Smooth muscle cell (in vitro differentiated cells): ENCODE measurements around the gene MID1IP1. TPM values are rescaled to one million over a fixed set of nuclear protein-coding genes. Genes with fewer than 3 reads are reported as not detected.
A peak's percentile ranks its signal among the peaks of the same experiment; 100 is the strongest.

Experiments used
- DNase-seq: peaks from one replicate; lab custom pipeline; 2025; ENCODE audit not compliant: unreplicated experiment; lab: John Stamatoyannopoulos, UW
- H2AFZ ChIP-seq: fragments of 200-600 bp; sonication (generic); 2 replicates; pipeline ENCODE4 v1.6.0; 2016; ENCODE audit warnings: antibody characterized with exemption, low read depth, mild to moderate bottlenecking
- H3F3A ChIP-seq: fragments of 200-600 bp; sonication (generic); 2 replicates; pipeline ENCODE4 v1.6.0; 2017; ENCODE audit warnings: antibody characterized with exemption, low read depth
- H3K27ac ChIP-seq: fragments of 200-600 bp; sonication (generic); 2 replicates; pipeline ENCODE4 v1.5.1; 2016; ENCODE audit warnings: low read depth, mild to moderate bottlenecking
- H3K27me3 ChIP-seq: fragments of 200-600 bp; sonication (generic); 2 replicates; pipeline ENCODE4 v1.6.1; 2016; ENCODE audit warnings: low read depth, mild to moderate bottlenecking
- H3K36me3 ChIP-seq: fragments of 200-600 bp; sonication (generic); 2 replicates; pipeline ENCODE4 v1.5.1; 2016; ENCODE audit warnings: low read depth
- H3K4me1 ChIP-seq: fragments of 200-600 bp; sonication (generic); 2 replicates; pipeline ENCODE4 v1.5.1; 2016; ENCODE audit warnings: low read depth
- H3K4me2 ChIP-seq: fragments of 200-600 bp; sonication (generic); 2 replicates; pipeline ENCODE4 v1.6.0; 2016; ENCODE audit warnings: mild to moderate bottlenecking
- H3K4me3 ChIP-seq: fragments of 200-600 bp; sonication (generic); 2 replicates; pipeline ENCODE4 v1.5.1; 2016; ENCODE audit warnings: mild to moderate bottlenecking
- H3K79me2 ChIP-seq: fragments of 200-600 bp; sonication (generic); 2 replicates; pipeline ENCODE4 v1.6.0; 2016; ENCODE audit warnings: low read depth, mild to moderate bottlenecking
- H3K9ac ChIP-seq: fragments of 200-600 bp; sonication (generic); 2 replicates; pipeline ENCODE4 v1.6.0; 2016; ENCODE audit warnings: low read depth
- H3K9me3 ChIP-seq: fragments of 200-600 bp; sonication (generic); replicated peaks from 2 replicates; pipeline ENCODE4 v1.5.1; 2016; ENCODE audit warnings: low read depth
- H4K20me1 ChIP-seq: fragments of 200-600 bp; sonication (generic); 2 replicates; pipeline ENCODE4 v1.6.0; 2016; ENCODE audit warnings: low read depth
- WGBS: methylation state at CpG from one replicate; pipeline ENCODE4 v1.1.7; 2016; ENCODE audit warnings: low lambda C conversion rate; 5-methylcytosine and 5-hydroxymethylcytosine counted together
- polyA plus RNA-seq: library from polyadenylated mRNA; unstranded; fragments of >200 nt; fragmentation: Nextera tagmentation; extraction: Ambion mirVana; gene quantifications from 2 replicates; pipeline ENCODE4 v1.2.1, GENCODE V29; 2016
- total RNA-seq: library from RNA; depleted of rRNA; stranded (reverse); fragments of >200 nt; gene quantifications from 2 replicates; pipeline ENCODE4 v1.2.3, GENCODE V29; 2014
- TF ChIP-seq, protein P1 (sequence below): fragments of 200-600 bp; sonication (generic); IDR thresholded peaks from 2 replicates; pipeline ENCODE4 v1.5.1; 2017; ENCODE audit warnings: borderline replicate concordance, mild to moderate bottlenecking, antibody characterized with exemption; ENCODE audit not compliant: insufficient read depth, poor library complexity, severe bottlenecking

MID1IP1 gene
- total and polyA plus RNA-seq, 2 experiments from 2014 or later = 33.1 to 37.7 TPM

DNA sequence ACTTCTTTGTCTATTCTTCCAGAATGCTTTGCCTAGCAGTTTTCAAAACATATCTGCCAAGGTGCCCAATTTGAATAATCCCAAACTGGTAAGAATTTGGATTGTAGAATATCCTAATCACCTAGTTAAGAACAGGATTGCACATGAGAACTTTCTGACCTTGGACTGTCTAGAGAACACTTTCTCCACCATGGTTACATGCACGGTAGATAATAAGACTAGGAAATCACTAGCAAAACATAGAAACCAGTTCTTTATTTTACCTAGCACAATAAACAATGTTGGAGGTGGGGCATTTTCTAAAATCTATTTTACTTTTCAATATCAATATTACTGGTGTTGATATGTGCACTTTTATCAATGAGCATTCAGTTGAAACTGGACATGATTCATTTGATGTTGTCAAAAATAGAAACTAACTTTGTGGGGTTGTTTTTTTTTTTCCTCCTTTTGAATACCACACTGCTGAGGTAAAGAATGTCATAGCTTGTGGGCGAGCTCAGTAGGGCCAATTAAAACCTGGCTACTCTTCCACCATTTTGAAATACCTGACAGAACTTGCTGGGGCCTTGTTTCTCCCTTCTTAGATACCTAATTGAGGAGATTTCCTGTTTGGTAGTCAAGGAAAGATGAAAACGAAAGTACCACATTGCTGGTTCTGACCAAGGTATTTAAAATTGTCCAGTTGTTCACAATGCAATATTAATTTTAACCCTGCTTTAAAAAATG lies 10.4 kb downstream of the MID1IP1 start:
- Histone ChIP-seq H3K4me3 (no peak overlapping the region), H3K4me1 (peaks cover 10% of the 10 kb centered on the region), H3F3A (peaks cover 3% of the 10 kb centered on the region), H4K20me1 (no peaks in the 10 kb centered on the region), H3K36me3 (no peaks in the 10 kb centered on the region), H3K79me2 (peaks cover 3% of the 10 kb centered on the region), H3K9me3 (no peaks in the 10 kb centered on the region), H3K27ac (peak overlapping the region; percentile 77), H3K27me3 (no peaks in the 10 kb centered on the region), H2AFZ (no peak overlapping the region), H3K4me2 (peak overlapping the region; percentile 49), H3K9ac (no peak overlapping the region)
- TF ChIP-seq, protein P1, sequence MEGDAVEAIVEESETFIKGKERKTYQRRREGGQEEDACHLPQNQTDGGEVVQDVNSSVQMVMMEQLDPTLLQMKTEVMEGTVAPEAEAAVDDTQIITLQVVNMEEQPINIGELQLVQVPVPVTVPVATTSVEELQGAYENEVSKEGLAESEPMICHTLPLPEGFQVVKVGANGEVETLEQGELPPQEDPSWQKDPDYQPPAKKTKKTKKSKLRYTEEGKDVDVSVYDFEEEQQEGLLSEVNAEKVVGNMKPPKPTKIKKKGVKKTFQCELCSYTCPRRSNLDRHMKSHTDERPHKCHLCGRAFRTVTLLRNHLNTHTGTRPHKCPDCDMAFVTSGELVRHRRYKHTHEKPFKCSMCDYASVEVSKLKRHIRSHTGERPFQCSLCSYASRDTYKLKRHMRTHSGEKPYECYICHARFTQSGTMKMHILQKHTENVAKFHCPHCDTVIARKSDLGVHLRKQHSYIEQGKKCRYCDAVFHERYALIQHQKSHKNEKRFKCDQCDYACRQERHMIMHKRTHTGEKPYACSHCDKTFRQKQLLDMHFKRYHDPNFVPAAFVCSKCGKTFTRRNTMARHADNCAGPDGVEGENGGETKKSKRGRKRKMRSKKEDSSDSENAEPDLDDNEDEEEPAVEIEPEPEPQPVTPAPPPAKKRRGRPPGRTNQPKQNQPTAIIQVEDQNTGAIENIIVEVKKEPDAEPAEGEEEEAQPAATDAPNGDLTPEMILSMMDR = no peak
- DNase-seq = no peak
- WGBS = 52% methylated on average over 3 of the region's 3 CpGs

DNA sequence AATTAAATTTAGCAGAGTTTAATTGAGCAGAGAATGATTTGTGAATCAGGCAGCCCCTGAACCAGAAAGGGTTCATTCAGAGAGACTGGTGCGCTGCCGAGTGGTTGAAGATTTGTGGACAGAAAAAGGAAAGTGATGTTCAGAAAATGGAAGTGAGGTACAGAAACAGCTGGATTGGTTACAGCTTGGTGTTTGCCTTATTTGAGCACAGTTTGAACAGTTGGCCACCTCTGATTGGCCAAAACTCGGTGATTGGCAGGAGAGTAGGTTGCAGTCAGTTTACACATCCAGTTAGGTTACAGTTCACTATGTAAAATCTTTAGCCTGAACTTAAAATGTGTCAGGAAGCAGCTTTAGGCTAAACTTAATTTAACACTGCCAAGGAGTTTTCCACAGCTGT lies 14.9 kb downstream of the MID1IP1 start:
- H3K9me3 ChIP-seq = no peaks in the 10 kb centered on the region
- WGBS = 83% methylated on average over 3 of the region's 3 CpGs
- H3K27me3 ChIP-seq = no peaks in the 10 kb centered on the region
- H3K36me3 ChIP-seq = no peaks in the 10 kb centered on the region
- no peak overlapping the region for H3K4me3 ChIP-seq
- H3K9ac ChIP-seq = no peak overlapping the region
- no peaks in the 10 kb centered on the region for H3K79me2 ChIP-seq
- no peak overlapping the region for H3K4me2 ChIP-seq
- H3K27ac ChIP-seq = peak overlapping the region; percentile 69
- no peak for DNase-seq
- no peaks in the 10 kb centered on the region for H4K20me1 ChIP-seq
- no peaks in the 10 kb centered on the region for H3K4me1 ChIP-seq
- TF ChIP-seq, protein P1 = no peak
- H2AFZ ChIP-seq = peak overlapping the region; percentile 84
- peaks cover 9% of the 10 kb centered on the region for H3F3A ChIP-seq

DNA sequence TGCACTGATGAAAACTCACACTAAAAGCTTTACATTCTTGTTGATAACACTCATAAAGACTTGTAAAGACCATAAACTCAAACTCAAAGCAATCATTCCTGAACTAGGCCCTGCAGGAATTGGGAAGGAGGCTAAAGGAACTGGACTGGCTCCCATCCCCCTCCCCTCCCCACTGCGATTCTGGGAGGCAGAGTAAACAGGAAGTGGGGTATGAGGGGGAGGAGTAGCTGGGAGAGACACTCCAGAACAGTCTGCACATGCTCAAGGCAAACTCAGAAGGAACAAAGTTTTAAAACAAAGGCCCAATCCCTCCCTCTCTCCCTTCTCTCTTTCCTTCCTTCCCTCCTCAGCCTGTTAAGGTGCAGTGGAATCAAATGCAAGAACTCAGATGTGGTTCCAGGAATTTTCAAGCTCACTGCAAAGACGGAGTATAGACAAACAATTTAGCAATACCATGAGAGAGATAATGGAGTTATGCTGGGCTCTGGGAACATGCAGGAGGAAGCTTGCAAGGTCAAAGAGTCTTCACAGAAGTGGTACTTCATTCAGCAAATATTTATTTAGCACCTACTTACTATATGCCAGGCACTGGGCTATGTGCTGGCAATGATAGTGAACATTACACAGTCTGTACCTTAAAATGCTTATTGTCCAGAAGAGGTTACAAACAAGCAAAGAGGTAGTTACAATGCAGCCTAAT lies 15.9 kb downstream of the MID1IP1 start:
- TF ChIP-seq, protein P1 = no peak
- no peak for DNase-seq
- H3F3A ChIP-seq = peaks cover 9% of the 10 kb centered on the region
- H3K4me3 ChIP-seq = no peak overlapping the region
- H3K9me3 ChIP-seq = no peaks in the 10 kb centered on the region
- H3K27me3 ChIP-seq = no peaks in the 10 kb centered on the region
- H3K9ac ChIP-seq = no peak overlapping the region
- H3K4me2 ChIP-seq = peak overlapping the region; percentile 27
- no peaks in the 10 kb centered on the region for H3K79me2 ChIP-seq
- no peaks in the 10 kb centered on the region for H4K20me1 ChIP-seq
- H3K36me3 ChIP-seq = no peaks in the 10 kb centered on the region
- no peaks in the 10 kb centered on the region for H3K4me1 ChIP-seq
- H2AFZ ChIP-seq = peak overlapping the region; percentile 84
- peak overlapping the region; percentile 69 for H3K27ac ChIP-seq
- WGBS = 22% methylated on average over 2 of the region's 2 CpGs
